Right lobe of liver (tissue), 6 donors: Measurements from ENCODE around the gene NANOGP8. TPM values are rescaled to one million over a fixed set of nuclear protein-coding genes. Genes with fewer than 3 reads are reported as not detected.

Source experiments
- ATAC-seq, 4 donors: fragments of 200-7000 bp; cut with Tn5 transposase; one replicate each; pipeline ENCODE4 v1.9.1; 2020; ENCODE audit warnings: mild to moderate bottlenecking in 4 of 4, moderate library complexity in 4 of 4
- DNase-seq, 3 donors: peaks; one replicate each; pipeline ENCODE4 v3.0.0-alpha.2; 2020
- H3K27ac ChIP-seq, 3 donors: fragments of 200-600 bp; one replicate each; pipeline ENCODE4 v1.8.0; 2022
- H3K27me3 ChIP-seq, 2 donors: fragments of 200-600 bp; one replicate each; pipeline ENCODE4 v1.8.0; 2022
- H3K36me3 ChIP-seq, 4 donors: fragments of 200-600 bp; sonication (generic) in 1 of 4; one replicate each; pipeline versions ENCODE4 v1.5.1 to v1.8.0; 2017 to 2022; ENCODE audit warnings: control low read depth in 1 of 4
- H3K4me1 ChIP-seq, 4 donors: fragments of 200-600 bp; sonication (generic) in 1 of 4; one replicate each; pipeline versions ENCODE4 v1.5.1 to v1.8.0; 2017 to 2022; ENCODE audit warnings: control low read depth in 1 of 4
- H3K4me3 ChIP-seq, 3 donors: fragments of 200-600 bp; one replicate each; pipeline ENCODE4 v1.8.0; 2022
- H3K9me3 ChIP-seq, 4 donors: fragments of 200-600 bp; sonication (generic) in 1 of 4; one replicate each; pipeline versions ENCODE4 v1.5.1 to v1.8.0; 2017 to 2022; ENCODE audit warnings: control low read depth in 1 of 4
- CTCF ChIP-seq, 4 donors: fragments of 200-600 bp in 3 of 4; fragments of 450-650 bp in 1 of 4; IDR thresholded peaks; one replicate each; pipeline versions ENCODE4 v1.5.1 to v1.8.0; 2016 to 2022; ENCODE audit warnings: antibody characterized with exemption in 4 of 4, mild to moderate bottlenecking in 2 of 4
- POLR2A ChIP-seq: fragments of 450-650 bp; IDR thresholded peaks from one replicate; pipeline ENCODE4 v1.6.1; 2017; ENCODE audit warnings: antibody characterized with exemption, mild to moderate bottlenecking
- WGBS: methylation state at CpG from one replicate; pipeline ENCODE4 v1.1.6; 2018; ENCODE audit warnings: low coverage, low lambda C conversion rate; ENCODE audit not compliant: insufficient coverage; ENCODE audit errors: missing lambda C conversion rate; 5-methylcytosine and 5-hydroxymethylcytosine counted together
- intact Hi-C, 2 donors: fragments of 100-400 bp; cut with DNase I; formaldehyde crosslinking; loops; one replicate each; pipeline versions ENCODE4 v1.11.2 to v1.14.1; 2022
- total RNA-seq, 6 experiments: library from RNA; depleted of rRNA in 2 of 6; stranded (reverse); fragments of >200 nt in 2 of 6; fragmentation: NEBNext Ultra II Directional in 3 of 6; extraction: Animal tissue kit (Norgen Biotek cat#: 25700) in 3 of 6; gene quantifications; one replicate each; pipeline versions ENCODE4 v1.1.0 to v1.2.4, GENCODE V29; 2016 to 2023
- donor health status: DM: no; HTN: yes; CAD: no.
- donor health status: DM: no; HTN: no; CAD: no.
- donor health status: DM: no; HTN: no; CAD: no.
- donor health status: DM: no; HTN: yes; CAD: no.
- donor health status: DM: no; HTN: yes; CAD: no.

The NANOGP8 gene
- total RNA-seq, 6 experiments from 2014 or later = 0.31 to 0.62 TPM; not detected in 4

- no peak for TF ChIP-seq POLR2A
- TF ChIP-seq CTCF (IDR thresholded peaks at IDR 0.05) = no peak
- H3K27ac ChIP-seq = no peak overlapping the region
- H3K4me3 ChIP-seq = no peak overlapping the region
- intact Hi-C loops = no loop called here
- no peaks in the 10 kb centered on the region for H3K9me3 ChIP-seq
- peaks cover 0 to 28% (median 10%) of the 10 kb centered on the region in 4 donors for H3K4me1 ChIP-seq
- no peak for ATAC-seq
- no peaks in the 10 kb centered on the region for H3K36me3 ChIP-seq
- no peak for DNase-seq
- no peaks in the 10 kb centered on the region for H3K27me3 ChIP-seq
These were observed 26.8 kb upstream of the NANOGP8 start for GRCh38 chr15:35111861-35112260.

GRCh38 chr15:35108453-35108852 lies 23.4 kb upstream of the NANOGP8 start:
- no peaks in the 10 kb centered on the region for H3K36me3 ChIP-seq
- no peaks in the 10 kb centered on the region for H3K9me3 ChIP-seq
- ATAC-seq (peak; percentile 87 to 93 (median 90)), DNase-seq (no peak)
- no peak for TF ChIP-seq CTCF (IDR thresholded peaks at IDR 0.05)
- TF ChIP-seq POLR2A = no peak
- peak overlapping the region in 1 of 3 donors; percentile 52 for H3K27ac ChIP-seq
- no peak overlapping the region for H3K4me3 ChIP-seq
- H3K27me3 ChIP-seq = no peaks in the 10 kb centered on the region
- intact Hi-C loops = no loop called here
- peaks cover 0 to 13% (median 4%) of the 10 kb centered on the region in 4 donors for H3K4me1 ChIP-seq

DNA sequence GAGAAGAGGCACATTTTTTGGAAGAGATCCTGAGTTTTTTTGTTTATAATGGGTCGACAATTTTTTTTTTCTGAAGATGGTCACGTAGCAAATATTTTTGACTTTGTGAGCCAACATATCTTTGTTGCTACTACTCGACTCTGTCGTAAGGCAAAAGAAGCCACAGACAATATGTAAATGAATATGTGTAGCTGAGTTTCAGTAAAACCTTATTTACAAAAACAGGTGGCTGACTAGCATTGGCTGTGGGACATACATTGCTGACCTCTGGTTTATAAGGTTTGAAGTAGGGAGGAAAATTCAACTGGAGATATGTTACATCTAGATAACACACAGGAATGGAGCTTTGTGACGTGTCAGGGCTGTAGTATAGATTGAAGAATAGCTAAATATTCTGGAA lies 22.5 kb upstream of the NANOGP8 start:
- TF ChIP-seq POLR2A (no peak), CTCF (IDR thresholded peaks at IDR 0.05) (no peak)
- Histone ChIP-seq H3K36me3 (no peaks in the 10 kb centered on the region), H3K4me3 (no peak overlapping the region), H3K27ac (no peak overlapping the region), H3K4me1 (peaks cover 0 to 21% (median 5%) of the 10 kb centered on the region in 4 donors), H3K9me3 (no peaks in the 10 kb centered on the region), H3K27me3 (no peaks in the 10 kb centered on the region)
- intact Hi-C loops = no loop called here
- DNase-seq = no peak
- 71% methylated on average over 5 of the region's 5 CpGs for WGBS
- no peak for ATAC-seq

- no peaks in the 10 kb centered on the region for H3K36me3 ChIP-seq
- no peak overlapping the region for H3K27ac ChIP-seq
- H3K9me3 ChIP-seq = no peaks in the 10 kb centered on the region
- ATAC-seq (no peak), DNase-seq (no peak)
- H3K27me3 ChIP-seq = no peaks in the 10 kb centered on the region
- intact Hi-C loops = no loop called here
- H3K4me3 ChIP-seq = no peak overlapping the region
- WGBS = 90% methylated on average over 3 of the region's 3 CpGs
- no peak for TF ChIP-seq POLR2A
- TF ChIP-seq CTCF (IDR thresholded peaks at IDR 0.05) = no peak
- peaks cover 0 to 26% (median 7%) of the 10 kb centered on the region in 4 donors for H3K4me1 ChIP-seq
These were observed 22.0 kb upstream of the NANOGP8 start for GRCh38 chr15:35107122-35107521.

GRCh38 chr15:35104526-35105147 lies 19.5 kb upstream of the NANOGP8 start:
- ATAC-seq = no peak
- Histone ChIP-seq H3K36me3 (no peaks in the 10 kb centered on the region), H3K27ac (peak overlapping the region in 1 of 3 donors; percentile 35), H3K9me3 (no peaks in the 10 kb centered on the region), H3K27me3 (no peaks in the 10 kb centered on the region), H3K4me1 (peaks cover 0 to 34% (median 7%) of the 10 kb centered on the region in 4 donors), H3K4me3 (no peak overlapping the region)
- intact Hi-C loops = no loop called here
- DNase-seq = no peak
- no peak for TF ChIP-seq POLR2A
- no peak for TF ChIP-seq CTCF (IDR thresholded peaks at IDR 0.05)
- WGBS = 82% methylated on average over 3 of the region's 3 CpGs
